Adipose tissue (tissue), 3 donors: ENCODE data around the gene MTMR3. TPM values are rescaled to one million over a fixed set of nuclear protein-coding genes. Genes with fewer than 3 reads are reported as not detected.

Source experiments
- H3K27ac ChIP-seq: one replicate; pipeline ENCODE4 v1.5.1; 2013; ENCODE audit warnings: low read depth, low read length
- WGBS, 3 donors: extraction: QIAGEN DNeasy Blood & Tissue Kit; methylation state at CpG; one replicate each; pipeline ENCODE4 v1.1.7; 2013; 5-methylcytosine and 5-hydroxymethylcytosine counted together
- polyA plus RNA-seq, 3 donors: library from polyadenylated mRNA; stranded (reverse); fragments of 200-250 nt; gene quantifications; one replicate each; pipeline ENCODE4 v1.2.3, GENCODE V29; 2013
- donor health status: healthy with polysubstance abuse.
- donor health status: Bipolar disorder and iron deficiency.
- donor health status: healthy.

MTMR3 gene
- polyA plus RNA-seq, 3 donors, result 9.7 to 15.7 (median 12.4) TPM

DNA sequence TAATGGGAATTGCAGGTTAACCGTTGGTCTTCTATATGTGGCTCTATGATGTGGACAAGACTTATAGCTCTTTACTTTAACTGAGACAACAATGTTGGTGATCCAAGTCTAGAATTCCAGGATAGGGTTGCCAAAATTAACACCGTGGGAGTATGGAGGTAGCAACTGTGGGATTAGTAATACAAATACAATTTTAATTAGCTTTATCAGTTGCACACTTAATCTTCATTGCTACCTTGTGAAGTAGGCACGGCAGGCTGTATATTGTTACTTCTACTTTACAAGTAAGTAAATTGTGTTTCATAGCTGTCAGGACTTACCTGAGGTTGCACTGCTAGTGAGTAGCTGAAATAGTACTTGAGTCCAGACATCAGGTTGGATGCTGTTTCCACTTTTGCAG, 21.0 kb downstream of the MTMR3 start:
- 64 to 87% (median 83%) methylated on average over 3 of the region's 3 CpGs for WGBS, 3 donors
- no peak overlapping the region for H3K27ac ChIP-seq

DNA sequence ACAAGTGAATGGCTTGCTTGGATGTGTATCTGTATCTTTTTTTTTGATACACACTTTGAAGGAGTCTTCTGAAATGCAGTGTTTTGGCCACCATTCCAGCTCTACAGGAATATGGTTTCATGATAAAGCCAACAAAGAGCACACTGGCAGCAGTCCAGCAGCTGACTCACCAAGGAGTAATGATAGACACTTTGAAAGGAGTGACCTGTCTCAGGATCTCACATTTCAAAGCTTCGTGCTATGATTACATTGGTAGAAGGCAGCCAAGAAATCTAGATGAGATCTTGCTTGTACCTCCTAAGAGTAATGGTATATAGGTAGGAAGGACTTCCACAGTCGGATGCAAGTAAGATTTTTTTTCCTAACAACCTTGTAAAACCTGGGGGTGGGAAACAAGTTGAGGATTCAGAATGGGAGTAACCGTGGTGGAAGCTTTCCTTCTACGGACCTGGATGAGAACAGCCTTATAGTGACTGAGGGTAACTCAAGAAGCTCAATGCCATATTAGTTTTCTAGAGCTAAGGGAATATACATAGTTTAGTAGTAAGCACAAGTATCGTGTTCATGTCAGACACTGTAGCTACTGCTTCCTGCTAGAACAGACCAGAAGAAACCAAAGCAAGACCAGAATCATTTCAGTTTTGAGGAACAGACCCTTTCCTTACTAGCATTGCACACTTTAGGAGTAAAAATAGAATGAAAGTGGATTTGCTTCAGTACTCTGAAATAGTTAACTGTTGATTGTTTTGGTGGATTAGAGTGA, 25.0 kb downstream of the MTMR3 start:
- WGBS, 3 donors, result 31 to 57% (median 38%) methylated on average over 5 of the region's 5 CpGs
- no peak overlapping the region for H3K27ac ChIP-seq

DNA sequence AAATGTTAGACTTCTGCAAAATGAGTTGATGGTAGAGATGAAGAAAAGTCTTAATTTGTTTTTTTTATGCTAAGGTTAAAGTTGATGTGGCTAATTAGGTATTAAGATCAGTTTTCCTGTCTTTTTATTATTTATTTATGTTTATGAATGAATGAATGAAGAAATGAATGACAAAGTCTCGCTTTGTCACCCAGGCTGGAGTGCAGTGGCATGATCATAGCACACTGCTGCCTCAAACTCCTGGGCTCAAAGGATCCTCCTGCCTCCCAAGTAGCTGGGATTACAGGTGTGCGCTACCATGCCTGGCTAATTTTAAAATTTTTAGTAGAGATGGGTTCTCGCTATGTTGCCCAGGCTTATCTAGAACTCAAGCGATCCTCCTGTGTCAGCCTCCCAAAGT, 29.2 kb downstream of the MTMR3 start:
- WGBS, 3 donors, result 95 to 96% (median 96%) methylated on average over 4 of the region's 4 CpGs

DNA sequence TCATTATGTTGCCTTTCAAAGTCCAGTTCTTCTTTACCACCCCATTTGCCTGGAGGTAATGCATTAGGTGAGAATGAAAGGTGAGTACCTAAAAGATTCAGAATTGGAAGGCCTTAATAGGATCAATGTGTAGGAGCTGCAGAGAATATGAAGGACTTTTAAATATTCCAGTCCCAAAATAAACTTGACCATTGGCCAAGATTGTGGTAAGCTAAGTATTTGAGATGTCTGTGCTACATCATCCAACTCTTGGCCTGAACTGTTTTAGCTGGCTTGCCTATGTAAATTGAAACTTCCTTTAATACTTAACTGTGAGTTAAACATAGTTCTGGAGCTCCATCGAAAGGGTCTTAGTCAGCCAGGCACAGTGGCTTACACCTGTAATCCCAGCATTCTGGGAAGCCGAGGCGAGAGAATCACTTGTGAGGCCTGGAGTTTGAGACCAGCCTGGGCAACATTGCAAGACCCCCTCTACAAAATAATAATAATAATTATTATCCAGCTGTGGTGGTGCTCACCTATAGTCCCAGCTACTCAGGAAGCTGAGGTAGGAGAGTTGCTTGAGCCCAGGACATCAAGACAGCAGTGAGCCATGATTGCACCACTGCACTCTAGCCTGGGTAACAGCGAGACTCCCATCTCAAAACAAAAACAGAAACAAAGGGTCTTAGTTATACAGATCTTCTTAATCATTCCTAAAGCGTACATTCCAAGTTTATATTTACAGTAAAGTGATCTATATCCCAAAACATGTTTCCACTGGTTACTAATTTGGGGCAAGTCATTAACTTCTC, 29.8 kb downstream of the MTMR3 start:
- H3K27ac ChIP-seq, result no peak overlapping the region
- 64 to 79% (median 75%) methylated on average over 5 of the region's 5 CpGs for WGBS, 3 donors

More for the DNA sequence above, 29.2 kb downstream of the MTMR3 start:
- H3K27ac ChIP-seq, result no peak overlapping the region

DNA sequence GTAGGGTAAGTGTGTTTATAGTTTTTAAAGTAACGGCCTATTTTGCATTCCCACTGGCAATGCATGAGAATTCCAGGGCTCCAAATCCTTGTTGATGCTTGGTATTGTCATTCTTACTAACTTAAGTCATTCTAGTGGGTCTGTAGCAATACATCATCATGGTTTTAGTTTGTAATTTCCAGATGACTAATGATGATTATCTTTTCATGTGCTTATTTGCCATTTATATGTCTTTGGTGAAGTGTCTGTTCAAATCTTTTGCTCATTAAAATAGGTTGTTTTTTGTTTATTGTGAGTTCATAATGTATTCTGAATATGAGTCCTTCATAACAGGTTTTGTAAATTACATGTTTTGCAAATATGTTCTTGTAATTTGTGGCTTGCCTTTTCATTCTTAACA, 31.2 kb downstream of the MTMR3 start:
- 67 to 83% (median 70%) methylated on average over 1 of the region's 1 CpG for WGBS, 3 donors
- H3K27ac ChIP-seq, result no peak overlapping the region

DNA sequence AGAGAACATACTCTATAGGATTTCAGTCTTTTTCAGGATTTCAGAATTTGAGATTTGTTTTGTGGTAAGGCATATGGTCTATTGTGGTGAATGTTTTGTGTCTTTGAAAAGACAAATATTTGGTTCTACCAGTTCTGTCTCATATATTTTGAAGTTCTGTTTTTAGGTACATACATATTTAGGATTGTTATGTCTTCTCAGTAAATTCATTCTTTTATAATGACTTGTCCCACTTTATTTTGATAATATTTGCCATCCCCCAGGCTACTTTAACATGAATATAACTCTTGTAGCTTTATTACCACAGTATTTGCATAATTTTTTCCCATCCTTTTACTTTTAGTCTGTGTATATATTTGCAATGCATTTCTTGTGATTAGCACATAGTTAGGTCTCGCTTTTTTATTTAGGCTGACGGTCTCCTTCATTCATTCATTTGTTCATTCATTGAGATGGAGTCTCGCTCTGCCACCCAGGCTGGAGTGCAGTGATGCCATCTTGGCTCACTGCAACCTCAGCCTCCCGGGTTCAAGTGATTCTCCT, 32.1 kb downstream of the MTMR3 start:
- no peak overlapping the region for H3K27ac ChIP-seq
- 95 to 98% (median 97%) methylated on average over 4 of the region's 4 CpGs for WGBS, 3 donors

DNA sequence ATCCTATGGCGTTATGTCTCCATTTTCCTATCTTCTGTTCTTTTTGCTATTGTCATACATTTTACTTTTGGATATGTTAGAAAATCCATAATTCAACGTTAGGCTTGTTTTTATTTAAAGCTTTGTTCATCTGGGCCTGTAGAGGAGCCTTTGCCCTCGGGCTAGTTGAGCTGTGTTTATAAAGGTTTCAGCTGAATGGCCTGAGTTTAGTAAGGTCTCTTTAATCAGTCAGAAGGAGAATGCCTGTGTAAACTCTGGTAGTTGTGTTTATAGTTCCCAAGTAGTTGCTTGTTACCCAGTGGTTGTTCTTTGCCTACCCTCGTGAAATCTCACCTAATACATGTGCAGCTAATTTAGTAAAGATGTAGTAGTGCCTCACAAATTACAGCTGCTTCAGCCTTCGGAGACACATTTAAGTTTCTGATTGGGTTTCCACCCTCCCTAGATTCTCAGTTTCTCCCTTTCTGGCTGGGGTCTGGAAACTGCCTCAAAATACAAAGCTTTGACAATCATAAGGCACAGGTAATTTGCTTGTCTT, 33.1 kb downstream of the MTMR3 start:
- 90 to 91% (median 90%) methylated on average over 5 of the region's 5 CpGs for WGBS, 3 donors
- H3K27ac ChIP-seq, result no peak overlapping the region

DNA sequence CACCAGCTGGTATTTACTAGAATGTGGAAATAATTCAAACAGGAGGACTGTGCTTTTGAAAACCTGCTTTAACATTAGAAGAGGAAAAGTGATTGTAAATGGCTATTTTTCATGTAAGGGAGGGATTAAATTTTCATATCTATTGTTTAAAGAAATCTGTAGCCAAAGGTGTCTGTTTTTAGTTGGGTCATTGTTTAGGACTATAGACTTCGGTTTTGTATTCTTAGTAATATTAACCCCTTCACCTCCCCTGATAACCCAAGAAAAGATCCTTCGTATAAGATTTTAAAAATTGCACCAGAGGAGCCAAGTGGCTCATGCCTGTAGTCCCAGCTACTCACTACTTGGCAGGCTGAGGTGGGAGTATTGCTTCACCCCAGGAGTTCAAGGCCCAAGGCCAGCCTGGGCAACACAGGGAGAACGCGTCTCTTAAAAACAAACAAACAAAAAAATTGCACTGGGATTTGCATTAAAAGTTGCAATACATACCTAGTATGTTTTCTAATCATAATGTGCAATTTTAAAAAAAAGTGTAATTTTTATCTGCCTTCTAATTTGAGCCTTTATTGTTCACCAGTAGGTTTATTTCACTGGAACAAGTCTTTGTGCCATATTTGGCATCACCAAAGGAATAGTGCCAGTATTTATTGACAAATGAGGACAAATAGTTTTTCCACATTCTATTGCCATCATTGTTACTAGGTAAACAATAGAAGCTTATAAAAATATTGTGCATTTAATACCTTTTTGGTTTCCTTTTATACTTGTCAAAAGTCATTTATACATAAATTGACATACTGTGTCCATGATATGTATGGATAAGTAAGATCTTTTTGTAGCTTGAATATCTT, 34.3 kb downstream of the MTMR3 start:
- no peak overlapping the region for H3K27ac ChIP-seq
- 22 to 52% (median 50%) methylated on average over 4 of the region's 4 CpGs for WGBS, 3 donors

DNA sequence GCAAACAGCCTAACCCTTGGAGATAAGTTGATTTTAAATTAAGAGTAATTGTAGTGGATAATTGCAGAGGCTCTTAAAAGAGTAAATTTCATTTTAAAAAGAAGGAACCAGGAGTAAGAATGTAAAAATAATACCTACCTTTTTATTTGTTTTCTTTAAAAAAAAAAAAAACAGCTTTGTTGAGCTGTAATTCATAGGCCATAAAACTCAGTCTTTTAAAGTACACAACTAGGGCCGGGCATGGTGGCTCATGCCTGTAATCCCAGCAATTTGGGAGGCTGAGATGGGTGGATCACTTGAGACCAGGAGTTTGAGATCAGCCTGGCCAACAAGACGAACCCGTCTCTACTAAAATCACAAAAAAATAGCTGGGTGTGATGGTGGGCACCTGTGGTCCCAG, 42.4 kb downstream of the MTMR3 start:
- WGBS, 3 donors, result 96 to 100% (median 97%) methylated on average over 3 of the region's 3 CpGs
- no peak overlapping the region for H3K27ac ChIP-seq

DNA sequence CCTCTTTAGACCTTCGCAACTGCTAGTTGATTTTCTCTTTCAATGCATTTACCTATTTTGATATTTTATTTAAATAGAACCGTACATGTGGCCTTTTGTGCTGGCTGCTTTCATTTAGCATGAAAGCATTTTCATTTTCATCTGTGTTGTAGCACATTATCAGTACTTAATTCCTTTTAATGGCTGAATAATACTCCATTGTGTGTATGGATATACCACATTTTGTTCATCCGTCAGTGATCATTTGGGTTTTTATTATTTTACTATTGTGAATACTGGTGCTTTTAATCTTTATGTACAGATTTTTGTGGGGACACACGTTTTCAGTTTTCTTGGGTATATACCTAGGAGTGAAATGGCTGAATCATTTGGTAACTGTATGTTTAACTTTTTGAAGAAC, 43.1 kb downstream of the MTMR3 start:
- 96 to 98% (median 96%) methylated on average over 4 of the region's 4 CpGs for WGBS, 3 donors
- no peak overlapping the region for H3K27ac ChIP-seq

DNA sequence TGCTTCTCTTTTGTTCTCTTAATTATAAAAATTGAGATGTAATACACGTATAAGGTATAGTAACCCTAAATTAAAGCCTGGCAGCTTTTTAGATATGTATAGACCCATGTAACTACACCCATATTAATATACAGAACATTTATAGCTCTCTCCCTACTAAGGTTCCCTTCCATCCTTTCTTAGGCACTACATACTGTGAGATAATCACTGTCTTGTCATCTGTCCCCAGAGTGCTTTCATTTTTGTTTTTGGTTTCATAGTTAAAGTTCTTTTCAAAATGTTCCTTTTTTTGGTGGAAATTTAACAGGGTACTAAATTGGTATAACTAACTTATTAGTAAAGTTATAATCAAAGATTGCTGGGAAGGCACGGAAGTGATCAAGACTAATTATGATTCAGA, 49.2 kb downstream of the MTMR3 start:
- 63 to 78% (median 68%) methylated on average over 2 of the region's 2 CpGs for WGBS, 3 donors

DNA sequence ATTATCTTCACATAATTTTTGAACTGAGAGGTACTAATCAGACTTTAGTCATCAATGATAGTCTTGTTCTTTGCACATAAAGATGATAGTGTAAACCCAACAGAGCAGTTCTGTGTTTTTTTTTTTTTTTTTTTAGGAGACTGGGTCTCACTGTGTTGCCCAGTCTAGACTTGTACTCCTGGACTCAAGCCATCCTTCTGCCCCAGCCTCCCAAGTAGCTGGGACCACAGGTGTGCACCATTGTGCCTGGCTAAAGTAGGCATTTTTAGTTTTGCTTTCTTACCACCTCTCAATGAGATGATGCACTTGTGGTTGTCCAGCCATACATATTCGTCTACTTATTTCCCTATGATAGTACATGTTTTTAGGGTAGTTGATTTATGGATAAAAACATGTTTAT, 50.6 kb downstream of the MTMR3 start:
- H3K27ac ChIP-seq, result no peak overlapping the region
- WGBS, 3 donors, result 97 to 100% (median 97%) methylated on average over 1 of the region's 1 CpG

More for the DNA sequence above, 49.2 kb downstream of the MTMR3 start:
- H3K27ac ChIP-seq, result no peak overlapping the region

DNA sequence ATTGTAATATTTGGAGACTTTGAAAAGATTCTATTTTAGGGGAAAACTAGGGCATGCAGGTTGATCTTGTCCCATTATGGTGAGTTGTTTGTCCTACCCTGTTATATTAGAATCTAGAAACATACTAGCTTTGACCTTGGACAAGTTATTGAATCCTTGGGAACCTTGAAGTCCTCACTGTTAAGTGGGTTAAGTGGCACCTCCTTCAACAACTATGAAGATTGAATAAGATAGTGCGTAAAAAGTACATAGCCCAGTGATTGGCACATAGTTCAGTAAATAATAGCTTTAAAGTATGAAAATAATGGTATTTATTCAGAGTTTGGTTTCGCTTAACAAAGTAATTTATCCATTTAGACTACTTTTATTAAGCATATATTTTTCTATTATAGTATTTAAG, 51.6 kb downstream of the MTMR3 start:
- no peak overlapping the region for H3K27ac ChIP-seq
- 69 to 97% (median 92%) methylated on average over 2 of the region's 2 CpGs for WGBS, 3 donors

DNA sequence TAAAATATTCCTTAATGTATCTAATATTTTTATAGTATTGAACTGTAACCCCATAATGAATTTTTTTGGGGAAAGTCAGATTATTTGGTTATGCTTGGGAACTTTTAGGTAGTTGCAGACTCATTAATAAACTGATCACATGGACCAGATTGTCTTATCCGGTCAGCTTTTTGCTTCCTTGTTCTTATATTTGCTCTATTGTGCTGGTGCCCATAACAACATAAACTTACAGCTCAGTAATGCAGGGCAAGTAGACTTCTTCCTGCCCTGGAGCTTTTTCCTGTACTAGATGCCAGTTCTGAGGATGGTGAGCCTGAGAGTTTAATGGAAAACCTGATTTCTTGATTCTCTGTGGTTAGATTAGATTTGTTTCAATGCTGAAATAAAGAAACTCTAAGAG, 53.2 kb downstream of the MTMR3 start:
- WGBS, 3 donors, result 28 to 67% (median 58%) methylated on average over 1 of the region's 1 CpG
- no peak overlapping the region for H3K27ac ChIP-seq

DNA sequence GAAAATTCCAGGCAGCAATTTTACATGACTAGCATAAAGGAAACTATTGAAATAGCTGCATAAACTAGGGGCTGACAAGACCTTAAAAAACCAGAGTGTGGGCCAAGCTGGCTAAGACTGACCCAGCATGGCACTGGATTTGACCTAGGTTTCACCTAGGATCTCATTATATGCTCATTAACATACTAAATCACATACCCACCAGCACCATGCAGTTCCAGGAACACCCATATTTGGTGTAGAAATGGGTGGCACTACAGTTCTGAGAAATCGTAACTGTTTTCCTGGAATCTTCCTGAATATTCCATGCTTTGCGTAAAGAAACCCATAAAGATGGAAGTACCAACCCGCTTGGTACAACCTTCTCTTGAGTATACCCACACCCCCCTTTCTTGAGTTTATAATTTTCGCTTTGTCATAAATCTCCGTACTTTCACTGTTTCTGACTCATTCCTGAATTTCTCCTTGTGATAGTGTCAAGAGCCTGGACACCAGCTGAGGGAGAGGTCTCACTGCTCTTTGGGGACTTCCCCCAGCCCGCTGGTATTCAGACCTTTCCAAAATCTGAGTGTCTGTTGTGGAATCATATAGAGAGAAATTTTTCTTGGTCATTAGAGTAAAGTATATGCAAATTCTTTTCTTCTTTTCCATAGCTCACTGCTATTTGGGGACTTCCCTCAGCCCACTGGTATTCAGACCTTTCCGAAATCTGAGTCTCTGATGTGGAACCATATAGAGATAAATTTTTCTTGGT, 55.1 kb downstream of the MTMR3 start:
- WGBS, 3 donors, result 89 to 93% (median 92%) methylated on average over 7 of the region's 7 CpGs

DNA sequence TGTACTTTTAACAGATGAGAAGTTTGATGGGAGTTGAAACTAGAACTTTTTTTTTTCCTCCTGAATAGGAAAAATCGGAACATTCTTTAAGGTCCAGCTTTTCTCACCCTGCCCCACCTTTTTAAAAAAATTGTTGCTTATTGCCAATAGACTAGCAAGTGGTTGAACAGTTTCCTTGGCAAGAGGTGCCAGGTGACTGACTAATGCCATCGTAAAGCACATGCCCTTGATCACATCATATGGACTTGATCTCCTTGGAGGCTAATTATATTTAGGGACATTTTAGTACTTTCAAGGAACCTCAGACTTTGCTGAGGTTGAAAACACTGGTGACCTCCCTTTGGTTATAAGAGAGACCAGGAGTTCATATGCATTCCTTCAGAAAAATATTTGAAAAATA, 57.6 kb downstream of the MTMR3 start:
- WGBS, 3 donors, result 50 to 100% (median 89%) methylated on average over 2 of the region's 2 CpGs
- no peak overlapping the region for H3K27ac ChIP-seq

More for the DNA sequence above, 55.1 kb downstream of the MTMR3 start:
- H3K27ac ChIP-seq, result no peak overlapping the region

DNA sequence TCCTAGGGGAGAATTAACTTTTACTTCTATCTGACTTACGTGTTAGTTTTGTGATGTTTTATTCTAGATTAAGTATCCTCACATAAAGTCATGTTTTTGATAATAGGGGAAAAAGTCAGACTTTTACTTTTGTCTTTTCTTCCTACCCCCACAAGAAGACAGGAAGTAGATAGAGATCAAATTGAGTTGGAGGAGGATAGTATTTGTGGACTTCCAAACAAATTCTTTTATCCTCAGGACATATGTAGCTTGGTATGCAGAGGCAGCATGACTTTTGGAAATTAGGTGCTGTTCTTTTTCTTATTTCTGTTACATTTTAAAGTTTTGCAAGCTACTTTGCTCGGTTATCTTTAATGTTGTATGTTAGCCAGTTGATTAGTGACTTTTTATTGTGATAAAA, 61.4 kb downstream of the MTMR3 start:
- WGBS, 3 donors, result 51 to 84% (median 75%) methylated on average over 2 of the region's 2 CpGs
- H3K27ac ChIP-seq, result no peak overlapping the region

DNA sequence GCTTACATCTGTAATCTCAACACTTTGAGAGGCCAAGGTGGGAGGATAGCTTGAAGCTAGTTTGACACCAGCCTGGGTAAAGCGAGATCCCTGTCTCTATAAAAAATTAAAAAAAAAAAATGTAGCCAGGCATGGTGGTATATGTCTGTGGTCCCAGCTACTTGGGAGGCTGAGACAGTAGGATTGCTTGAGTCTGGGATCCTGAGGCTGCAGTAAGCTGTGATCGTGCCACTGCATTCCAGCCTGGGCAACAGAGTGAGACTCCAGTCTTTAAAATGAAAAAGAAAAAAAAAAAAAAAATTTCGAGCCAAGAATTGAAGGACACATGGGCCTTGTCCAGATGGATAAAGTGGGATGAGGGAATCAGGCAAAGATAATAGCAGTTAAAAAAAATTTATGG, 62.5 kb downstream of the MTMR3 start:
- 63 to 81% (median 72%) methylated on average over 3 of the region's 3 CpGs for WGBS, 3 donors
- no peak overlapping the region for H3K27ac ChIP-seq
